ENCODE results near the gene JAZF1. TPM values are rescaled to one million over a fixed set of nuclear protein-coding genes. Genes with fewer than 3 reads are reported as not detected.
A peak's percentile ranks its signal among the peaks of the same experiment; 100 is the strongest.

JAZF1 gene
- total RNA-seq, 1 experiment from 2014 or later, result 36.6 TPM

GRCh38 chr7:27995228-27995627, 185.4 kb downstream of the JAZF1 start:
- no peak overlapping the region for H3K4me3 ChIP-seq
- H3K27me3 ChIP-seq (replicated peaks), result no peaks in the 10 kb centered on the region
- no peaks in the 10 kb centered on the region for H3K36me3 ChIP-seq
- H3K27ac ChIP-seq, result no peak overlapping the region
- no peak for DNase-seq (ENCODE audit: low read depth in 1 of 2, low spot score in 2 of 2)
- peaks cover 10% of the 10 kb centered on the region for H3K4me1 ChIP-seq (replicated peaks)
- no peaks in the 10 kb centered on the region for H3K9me3 ChIP-seq (replicated peaks)

- Histone ChIP-seq H3K9me3 (replicated peaks) (no peaks in the 10 kb centered on the region), H3K36me3 (no peaks in the 10 kb centered on the region), H3K27ac (no peak overlapping the region), H3K4me3 (no peak overlapping the region), H3K4me1 (replicated peaks) (peaks cover 10% of the 10 kb centered on the region), H3K27me3 (replicated peaks) (no peaks in the 10 kb centered on the region)
- DNase-seq (ENCODE audit: low read depth in 1 of 2, low spot score in 2 of 2), result peak in 1 of 2 experiments; percentile 53
Observed at GRCh38 chr7:27994639-27995038, 186.0 kb downstream of the JAZF1 start.

- H3K36me3 ChIP-seq, result no peaks in the 10 kb centered on the region
- H3K4me3 ChIP-seq, result no peak overlapping the region
- DNase-seq (ENCODE audit: low read depth in 1 of 2, low spot score in 2 of 2), result no peak
- H3K27ac ChIP-seq, result no peak overlapping the region
- no peaks in the 10 kb centered on the region for H3K9me3 ChIP-seq (replicated peaks)
- no peaks in the 10 kb centered on the region for H3K27me3 ChIP-seq (replicated peaks)
- peaks cover 10% of the 10 kb centered on the region for H3K4me1 ChIP-seq (replicated peaks)
Observed at GRCh38 chr7:27992755-27993493, 187.7 kb downstream of the JAZF1 start.

- Histone ChIP-seq H3K27me3 (replicated peaks) (no peaks in the 10 kb centered on the region), H3K4me1 (replicated peaks) (peaks cover 10% of the 10 kb centered on the region), H3K9me3 (replicated peaks) (no peaks in the 10 kb centered on the region), H3K36me3 (no peaks in the 10 kb centered on the region), H3K4me3 (no peak overlapping the region), H3K27ac (no peak overlapping the region)
- no peak for DNase-seq (ENCODE audit: low read depth in 1 of 2, low spot score in 2 of 2)
Observed at GRCh38 chr7:27992097-27992496, 188.5 kb downstream of the JAZF1 start.

- no peak overlapping the region for H3K4me3 ChIP-seq
- no peaks in the 10 kb centered on the region for H3K27me3 ChIP-seq (replicated peaks)
- no peaks in the 10 kb centered on the region for H3K9me3 ChIP-seq (replicated peaks)
- peaks cover 10% of the 10 kb centered on the region for H3K4me1 ChIP-seq (replicated peaks)
- no peak overlapping the region for H3K27ac ChIP-seq
- H3K36me3 ChIP-seq, result no peaks in the 10 kb centered on the region
- no peak for DNase-seq (ENCODE audit: low read depth in 1 of 2, low spot score in 2 of 2)
Observed at GRCh38 chr7:27991006-27991528, 189.5 kb downstream of the JAZF1 start.

- no peak overlapping the region for H3K27ac ChIP-seq
- no peaks in the 10 kb centered on the region for H3K27me3 ChIP-seq (replicated peaks)
- H3K9me3 ChIP-seq (replicated peaks), result no peaks in the 10 kb centered on the region
- H3K4me1 ChIP-seq (replicated peaks), result 0 out of 2 replicates have a peak, but pooled peaks cover 3% of the 10 kb centered on the region
- H3K4me3 ChIP-seq, result no peak overlapping the region
- no peaks in the 10 kb centered on the region for H3K36me3 ChIP-seq
- DNase-seq (ENCODE audit: low read depth in 1 of 2, low spot score in 2 of 2), result no peak
Observed at GRCh38 chr7:27976531-27976930, 204.1 kb downstream of the JAZF1 start.

GRCh38 chr7:27973625-27974024, 207.0 kb downstream of the JAZF1 start:
- H3K4me1 ChIP-seq (replicated peaks), result 0 out of 2 replicates have a peak, but pooled peaks cover 3% of the 10 kb centered on the region

GRCh38 chr7:27972276-27972675, 208.3 kb downstream of the JAZF1 start:
- no peak for DNase-seq (ENCODE audit: low read depth in 1 of 2, low spot score in 2 of 2)
- Histone ChIP-seq H3K27ac (no peak overlapping the region), H3K27me3 (replicated peaks) (no peaks in the 10 kb centered on the region), H3K4me1 (replicated peaks) (0 out of 2 replicates have a peak, but pooled peaks cover 3% of the 10 kb centered on the region), H3K9me3 (replicated peaks) (no peaks in the 10 kb centered on the region), H3K4me3 (no peak overlapping the region), H3K36me3 (peaks cover 4% of the 10 kb centered on the region; the same call in 1 of the 2 replicates)

More at GRCh38 chr7:27973625-27974024, 207.0 kb downstream of the JAZF1 start:
- no peak overlapping the region for H3K27ac ChIP-seq
- peaks cover 3% of the 10 kb centered on the region; the same call in 1 of the 2 replicates for H3K36me3 ChIP-seq
- DNase-seq (ENCODE audit: low read depth in 1 of 2, low spot score in 2 of 2), result no peak
- no peaks in the 10 kb centered on the region for H3K27me3 ChIP-seq (replicated peaks)
- H3K9me3 ChIP-seq (replicated peaks), result no peaks in the 10 kb centered on the region
- no peak overlapping the region for H3K4me3 ChIP-seq

GRCh38 chr7:27971171-27971812, 209.3 kb downstream of the JAZF1 start:
- Histone ChIP-seq H3K36me3 (peaks cover 4% of the 10 kb centered on the region; the same call in 1 of the 2 replicates), H3K9me3 (replicated peaks) (no peaks in the 10 kb centered on the region), H3K27ac (no peak overlapping the region), H3K4me1 (replicated peaks) (0 out of 2 replicates have a peak, but pooled peaks cover 3% of the 10 kb centered on the region), H3K4me3 (no peak overlapping the region), H3K27me3 (replicated peaks) (no peaks in the 10 kb centered on the region)
- DNase-seq (ENCODE audit: low read depth in 1 of 2, low spot score in 2 of 2), result no peak

- Histone ChIP-seq H3K36me3 (peaks cover 4% of the 10 kb centered on the region; the same call in 1 of the 2 replicates), H3K4me1 (replicated peaks) (0 out of 2 replicates have a peak, but pooled peaks cover 3% of the 10 kb centered on the region), H3K27ac (no peak overlapping the region), H3K4me3 (no peak overlapping the region), H3K27me3 (replicated peaks) (no peaks in the 10 kb centered on the region), H3K9me3 (replicated peaks) (no peaks in the 10 kb centered on the region)
- no peak for DNase-seq (ENCODE audit: low read depth in 1 of 2, low spot score in 2 of 2)
Observed at GRCh38 chr7:27970350-27970749, 210.2 kb downstream of the JAZF1 start.

- no peaks in the 10 kb centered on the region for H3K9me3 ChIP-seq (replicated peaks)
- no peak overlapping the region for H3K27ac ChIP-seq
- no peak overlapping the region for H3K4me3 ChIP-seq
- 0 out of 2 replicates have a peak, but pooled peaks cover 3% of the 10 kb centered on the region for H3K4me1 ChIP-seq (replicated peaks)
- DNase-seq (ENCODE audit: low read depth in 1 of 2, low spot score in 2 of 2), result no peak
- peaks cover 4% of the 10 kb centered on the region; the same call in 1 of the 2 replicates for H3K36me3 ChIP-seq
- H3K27me3 ChIP-seq (replicated peaks), result no peaks in the 10 kb centered on the region
Observed at GRCh38 chr7:27969346-27969745, 211.2 kb downstream of the JAZF1 start.

GRCh38 chr7:27967639-27968038, 213.0 kb downstream of the JAZF1 start:
- Histone ChIP-seq H3K9me3 (replicated peaks) (no peaks in the 10 kb centered on the region), H3K4me3 (no peak overlapping the region), H3K27me3 (replicated peaks) (no peaks in the 10 kb centered on the region), H3K27ac (no peak overlapping the region), H3K4me1 (replicated peaks) (0 out of 2 replicates have a peak, but pooled peaks cover 3% of the 10 kb centered on the region), H3K36me3 (peaks cover 4% of the 10 kb centered on the region; the same call in 1 of the 2 replicates)
- DNase-seq (ENCODE audit: low read depth in 1 of 2, low spot score in 2 of 2), result no peak

- no peaks in the 10 kb centered on the region for H3K27me3 ChIP-seq (replicated peaks)
- DNase-seq (ENCODE audit: low read depth in 1 of 2, low spot score in 2 of 2), result no peak
- peaks cover 9% of the 10 kb centered on the region for H3K4me1 ChIP-seq (replicated peaks)
- peaks cover 4% of the 10 kb centered on the region; the same call in 1 of the 2 replicates for H3K36me3 ChIP-seq
- H3K4me3 ChIP-seq, result no peak overlapping the region
- no peak overlapping the region for H3K27ac ChIP-seq
- no peaks in the 10 kb centered on the region for H3K9me3 ChIP-seq (replicated peaks)
Observed at GRCh38 chr7:27966219-27966780, 214.3 kb downstream of the JAZF1 start.
